Choroid plexus epithelial cell (primary cell): Measurements from ENCODE around the gene APH1B.

ENCODE experiments used
- DNase-seq: peaks from one replicate; pipeline ENCODE4 v3.0.0-alpha.2; 2010; ENCODE audit warnings: low read depth
- H3K4me3 ChIP-seq: 2 replicates; pipeline ENCODE4 v1.5.1; 2011; ENCODE audit warnings: low read depth, mild to moderate bottlenecking, control low read depth, low read length, moderate library complexity
- CTCF ChIP-seq: conservative IDR thresholded peaks from 2 replicates; pipeline ENCODE4 v1.5.1; 2011; ENCODE audit warnings: low read depth, mild to moderate bottlenecking, control low read depth, inconsistent platforms, low read length, moderate library complexity

The APH1B gene

DNA sequence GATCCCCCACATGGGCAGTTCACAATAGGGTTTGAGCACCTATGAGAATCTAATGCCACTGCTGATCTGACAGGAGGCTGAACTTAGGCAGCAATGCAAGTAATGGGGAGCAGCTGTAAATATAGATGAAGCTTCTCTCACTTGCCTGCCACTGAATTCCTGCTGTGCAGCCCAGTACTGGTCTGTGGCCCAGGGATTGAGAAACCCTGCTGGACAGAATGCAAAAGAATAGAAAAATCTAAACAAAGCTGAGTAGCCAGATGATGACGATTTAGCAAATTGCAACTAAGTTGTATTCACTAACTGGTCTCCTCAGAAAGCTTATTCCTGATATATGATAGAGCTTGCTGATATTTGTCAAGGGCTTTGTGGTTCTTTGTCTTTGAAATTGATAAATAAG lies 34.3 kb upstream of the APH1B start:
- peak; percentile 47 for TF ChIP-seq CTCF
- peak; percentile 90 for DNase-seq
- no peak overlapping the region for H3K4me3 ChIP-seq

DNA sequence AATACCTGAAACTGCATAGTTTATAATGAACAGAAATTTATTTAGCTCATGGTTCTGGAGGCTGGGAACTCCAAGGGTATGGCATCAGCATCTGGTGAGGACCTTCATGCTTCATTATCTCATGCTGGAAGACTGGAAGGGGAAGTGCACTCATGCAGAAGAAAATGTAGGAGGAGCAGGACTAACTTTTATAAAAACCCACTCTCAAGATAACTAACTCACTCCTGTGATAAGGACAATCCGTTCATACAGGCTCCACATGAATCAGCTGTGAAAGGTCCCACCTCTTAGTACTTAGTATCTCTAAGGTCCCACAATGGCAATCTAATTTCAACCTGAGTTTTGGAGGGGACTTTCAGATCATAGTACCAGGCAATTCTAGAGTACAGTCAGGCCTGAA lies 33.6 kb upstream of the APH1B start:
- no peak overlapping the region for H3K4me3 ChIP-seq
- TF ChIP-seq CTCF, result no peak
- DNase-seq, result no peak

GRCh38 chr15:63244399-63244798 lies 33.0 kb upstream of the APH1B start:
- H3K4me3 ChIP-seq, result no peak overlapping the region
- TF ChIP-seq CTCF, result no peak
- DNase-seq, result peak; percentile 76

- peak; percentile 57 for DNase-seq
- no peak overlapping the region for H3K4me3 ChIP-seq
- TF ChIP-seq CTCF, result no peak
Observed at GRCh38 chr15:63244976-63245645, 32.3 kb upstream of the APH1B start.

DNA sequence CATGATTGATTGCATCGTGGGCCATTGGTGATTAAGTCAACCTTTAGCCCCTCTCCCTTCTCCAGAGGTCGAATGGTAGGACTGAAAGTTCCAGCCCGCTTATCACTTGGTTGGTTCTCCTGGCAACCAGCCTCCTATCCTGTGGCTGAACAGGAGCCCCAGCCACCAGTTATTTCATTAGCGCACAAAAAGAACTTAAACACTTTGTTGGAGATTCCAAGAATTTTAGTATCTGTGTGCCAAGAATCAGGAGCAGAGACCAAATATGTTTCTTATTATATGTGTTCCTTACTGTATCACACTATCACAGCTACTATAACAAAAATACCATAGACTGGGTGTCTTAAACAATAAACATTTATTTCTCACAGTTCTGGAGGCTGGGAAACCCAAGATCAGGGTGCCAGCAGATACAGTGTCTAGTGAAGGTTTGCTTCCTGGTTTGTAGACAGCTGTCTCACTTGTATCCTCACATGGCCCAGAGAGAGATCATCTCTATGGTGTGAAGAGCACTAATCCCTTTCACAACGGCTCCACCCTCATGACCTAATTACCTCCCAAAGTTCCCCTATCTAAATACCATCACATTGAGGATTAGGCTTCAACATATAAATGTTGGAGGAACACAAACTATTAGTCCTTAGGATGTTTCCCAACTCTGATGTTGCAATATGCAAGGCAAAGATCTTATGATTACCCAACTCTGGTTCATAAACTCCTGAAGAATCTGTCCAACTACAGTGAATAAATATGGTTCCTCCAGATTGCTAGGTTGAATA lies 30.5 kb upstream of the APH1B start:
- no peak for TF ChIP-seq CTCF
- DNase-seq, result peak; percentile 97
- no peak overlapping the region for H3K4me3 ChIP-seq

DNA sequence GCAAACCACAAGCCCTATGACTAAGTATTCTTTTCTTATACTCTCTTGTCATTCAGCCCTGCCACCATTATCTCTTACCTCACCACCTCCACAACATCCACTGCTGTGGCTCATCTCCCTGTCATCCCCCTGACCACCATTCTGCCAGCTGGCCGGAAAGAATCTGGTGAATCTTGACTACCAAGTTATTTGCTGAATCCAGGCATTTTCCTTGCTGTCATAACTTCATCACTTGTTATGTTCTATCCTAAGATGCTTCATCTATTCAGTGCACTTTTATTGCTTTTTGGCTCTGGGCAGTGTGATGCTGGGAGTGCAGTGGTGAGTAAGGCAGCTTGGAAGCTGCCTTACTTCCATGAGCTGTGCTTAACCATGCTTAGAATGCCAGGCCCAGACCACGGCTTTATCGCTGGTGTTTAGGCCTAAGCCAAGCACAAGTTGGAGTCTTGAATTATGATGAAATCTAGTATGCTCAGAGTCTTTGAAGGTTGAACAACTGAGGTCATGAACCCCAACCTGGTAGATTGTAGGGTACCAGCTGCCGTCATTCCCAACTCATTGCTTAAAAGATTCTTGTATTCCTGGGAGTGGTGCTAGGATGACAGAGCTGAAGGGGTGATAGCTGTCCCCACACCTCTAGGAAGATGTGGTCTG lies 27.0 kb upstream of the APH1B start:
- no peak for TF ChIP-seq CTCF
- peak; percentile 93 for DNase-seq
- H3K4me3 ChIP-seq, result no peak overlapping the region
